ENCODE measurements around the gene TNIP1.

The TNIP1 gene

DNA sequence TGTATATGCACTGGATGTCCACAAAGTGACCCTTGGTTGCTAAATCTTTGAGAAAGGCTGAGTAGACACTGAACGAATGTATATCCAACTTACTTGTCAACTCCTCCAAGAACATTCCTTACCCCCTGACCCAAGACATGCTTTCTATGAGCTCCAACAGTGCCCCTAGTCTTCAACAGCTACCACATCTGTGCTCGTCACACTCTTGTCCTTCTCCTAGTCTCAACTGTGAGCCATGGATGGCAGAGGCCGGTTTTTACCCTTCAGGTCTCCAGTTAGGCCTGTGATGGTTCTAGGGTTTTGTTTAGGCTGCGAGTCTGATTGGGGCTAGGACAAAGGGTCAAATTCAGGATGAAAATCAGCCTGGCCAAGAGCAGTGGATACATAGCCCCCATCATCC, 79.4 kb downstream of the TNIP1 start:
- no peak for DNase-seq (ENCODE audit: low read depth, low spot score)
- no peak overlapping the region for H3K4me3 ChIP-seq (ENCODE audit: insufficient read length, low read depth)
- no peaks in the 10 kb centered on the region for H3K9me3 ChIP-seq (ENCODE audit: insufficient read depth, low read length)
- peaks cover 3% of the 10 kb centered on the region for H3K4me1 ChIP-seq (ENCODE audit: insufficient read depth, insufficient read length)
- H3K36me3 ChIP-seq (ENCODE audit: insufficient read depth, insufficient read length, low read length) = no peaks in the 10 kb centered on the region
- H3K9ac ChIP-seq (ENCODE audit: insufficient read length, low read depth) = no peak overlapping the region
- H3K27me3 ChIP-seq (ENCODE audit: insufficient read depth, insufficient read length) = no peaks in the 10 kb centered on the region
- TF ChIP-seq YY1 (IDR thresholded peaks at IDR 0.05; ENCODE audit: insufficient read depth, insufficient read length) (no peak), SUZ12 (IDR thresholded peaks at IDR 0.05; ENCODE audit: extremely low read depth, insufficient read depth, insufficient read length) (no peak), ZNF274 (IDR thresholded peaks at IDR 0.05; ENCODE audit: low read depth, low read length) (no peak)

DNA sequence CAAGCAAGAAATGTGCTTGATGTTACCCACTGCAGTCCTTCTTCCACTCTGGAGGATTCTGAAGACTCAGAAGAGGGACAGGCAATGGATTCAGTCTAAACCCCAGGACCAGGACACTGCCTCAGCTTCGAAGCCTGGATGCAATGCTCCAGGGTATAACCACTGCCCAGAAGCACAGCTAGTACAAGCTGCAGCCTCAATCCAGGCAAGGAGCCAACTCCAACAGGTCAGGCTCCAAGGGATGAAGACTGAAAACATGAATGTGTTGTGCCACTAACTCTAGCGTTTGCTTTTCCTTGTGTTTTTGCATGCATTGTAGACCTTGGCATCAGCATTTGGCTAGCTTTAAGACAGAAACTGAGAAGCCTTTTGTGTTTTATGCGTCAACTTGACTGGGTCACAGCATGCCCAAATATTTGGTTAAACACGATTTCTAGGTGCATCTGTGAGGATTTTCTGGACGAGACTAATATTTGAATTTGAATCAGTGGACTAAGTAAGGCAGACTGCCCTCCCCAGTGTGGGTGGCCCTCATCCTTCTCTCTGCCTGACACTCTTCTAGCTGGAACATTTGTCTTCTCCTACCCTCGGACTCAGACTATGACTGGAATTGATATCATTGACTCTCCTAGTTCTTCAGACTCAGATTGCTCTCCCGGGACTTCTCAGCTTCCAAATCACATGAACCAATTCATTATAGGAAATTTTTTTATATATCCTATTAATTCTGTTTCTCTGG, 81.0 kb downstream of the TNIP1 start:
- Histone ChIP-seq H3K9ac (ENCODE audit: insufficient read length, low read depth) (no peak overlapping the region), H3K4me1 (ENCODE audit: insufficient read depth, insufficient read length) (peaks cover 3% of the 10 kb centered on the region), H3K9me3 (ENCODE audit: insufficient read depth, low read length) (no peaks in the 10 kb centered on the region), H3K36me3 (ENCODE audit: insufficient read depth, insufficient read length, low read length) (no peaks in the 10 kb centered on the region), H3K27me3 (ENCODE audit: insufficient read depth, insufficient read length) (no peaks in the 10 kb centered on the region), H3K4me3 (ENCODE audit: insufficient read length, low read depth) (no peak overlapping the region)
- TF ChIP-seq YY1 (IDR thresholded peaks at IDR 0.05; ENCODE audit: insufficient read depth, insufficient read length) (no peak), SUZ12 (IDR thresholded peaks at IDR 0.05; ENCODE audit: extremely low read depth, insufficient read depth, insufficient read length) (no peak), ZNF274 (IDR thresholded peaks at IDR 0.05; ENCODE audit: low read depth, low read length) (no peak)
- no peak for DNase-seq (ENCODE audit: low read depth, low spot score)

DNA sequence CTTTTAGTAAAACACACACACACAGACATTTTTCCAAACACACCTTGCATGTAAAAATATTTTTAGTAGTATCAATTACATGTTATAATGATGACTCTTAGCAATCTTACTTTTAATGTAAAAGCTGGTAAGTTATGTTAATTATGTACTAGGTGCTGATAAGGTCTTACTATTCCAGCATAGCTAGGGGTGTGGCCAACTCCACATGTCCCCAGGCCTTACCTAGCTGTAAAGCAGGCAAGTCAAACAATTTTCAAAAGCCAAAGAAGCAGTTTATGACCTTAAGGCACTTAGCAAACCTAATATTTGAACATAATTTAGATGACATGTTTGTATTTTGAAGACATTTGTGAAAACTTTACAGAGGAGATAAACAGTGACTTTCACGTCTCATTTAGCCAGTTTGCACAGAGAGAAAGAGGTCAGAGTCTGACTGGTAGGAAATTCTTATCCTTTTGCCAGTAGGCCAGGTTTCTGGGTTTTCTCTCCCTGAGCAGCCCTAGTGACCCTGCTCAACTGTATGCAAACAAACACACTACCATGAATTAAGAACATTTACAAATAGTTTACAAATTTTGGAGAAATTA, 86.9 kb downstream of the TNIP1 start:
- Histone ChIP-seq H3K4me3 (ENCODE audit: insufficient read length, low read depth) (no peak overlapping the region), H3K36me3 (ENCODE audit: insufficient read depth, insufficient read length, low read length) (no peaks in the 10 kb centered on the region), H3K9me3 (ENCODE audit: insufficient read depth, low read length) (no peaks in the 10 kb centered on the region), H3K9ac (ENCODE audit: insufficient read length, low read depth) (no peak overlapping the region), H3K27me3 (ENCODE audit: insufficient read depth, insufficient read length) (no peaks in the 10 kb centered on the region), H3K4me1 (ENCODE audit: insufficient read depth, insufficient read length) (no peaks in the 10 kb centered on the region)
- no peak for TF ChIP-seq SUZ12 (IDR thresholded peaks at IDR 0.05; ENCODE audit: extremely low read depth, insufficient read depth, insufficient read length)
- no peak for DNase-seq (ENCODE audit: low read depth, low spot score)

DNA sequence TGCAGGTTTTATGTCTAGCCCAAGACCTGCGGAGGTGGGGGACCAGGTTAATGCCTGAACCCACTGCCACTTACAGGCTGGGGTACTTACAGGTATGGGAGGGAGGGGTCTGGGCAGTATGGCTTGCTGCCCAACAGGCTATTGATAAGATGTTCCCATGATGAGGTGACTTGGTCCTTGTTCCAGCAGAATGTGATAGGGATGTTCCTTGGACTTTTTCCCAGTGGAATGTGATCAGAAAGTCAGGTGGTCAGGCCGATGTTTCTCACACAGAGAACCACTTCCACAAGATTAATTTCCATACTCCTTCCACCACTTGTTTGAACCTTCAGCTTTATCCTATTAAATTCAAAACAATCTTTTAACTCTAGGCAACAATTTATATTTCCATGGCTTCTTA, 87.4 kb downstream of the TNIP1 start:
- Histone ChIP-seq H3K4me1 (ENCODE audit: insufficient read depth, insufficient read length) (no peaks in the 10 kb centered on the region), H3K36me3 (ENCODE audit: insufficient read depth, insufficient read length, low read length) (no peaks in the 10 kb centered on the region), H3K9ac (ENCODE audit: insufficient read length, low read depth) (no peak overlapping the region), H3K27me3 (ENCODE audit: insufficient read depth, insufficient read length) (no peaks in the 10 kb centered on the region), H3K9me3 (ENCODE audit: insufficient read depth, low read length) (no peaks in the 10 kb centered on the region), H3K4me3 (ENCODE audit: insufficient read length, low read depth) (no peak overlapping the region)
- no peak for TF ChIP-seq YY1 (IDR thresholded peaks at IDR 0.05; ENCODE audit: insufficient read depth, insufficient read length)
- no peak for TF ChIP-seq ZNF274 (IDR thresholded peaks at IDR 0.05; ENCODE audit: low read depth, low read length)
- DNase-seq (ENCODE audit: low read depth, low spot score) = no peak

GRCh38 chr5:150992705-150993104, 88.1 kb downstream of the TNIP1 start:
- TF ChIP-seq ZNF274 (IDR thresholded peaks at IDR 0.05; ENCODE audit: low read depth, low read length) = no peak
- TF ChIP-seq YY1 (IDR thresholded peaks at IDR 0.05; ENCODE audit: insufficient read depth, insufficient read length) = no peak
- no peak for TF ChIP-seq SUZ12 (IDR thresholded peaks at IDR 0.05; ENCODE audit: extremely low read depth, insufficient read depth, insufficient read length)
- Histone ChIP-seq H3K36me3 (ENCODE audit: insufficient read depth, insufficient read length, low read length) (no peaks in the 10 kb centered on the region), H3K4me1 (ENCODE audit: insufficient read depth, insufficient read length) (no peaks in the 10 kb centered on the region), H3K27me3 (ENCODE audit: insufficient read depth, insufficient read length) (no peaks in the 10 kb centered on the region), H3K4me3 (ENCODE audit: insufficient read length, low read depth) (no peak overlapping the region), H3K9ac (ENCODE audit: insufficient read length, low read depth) (no peak overlapping the region), H3K9me3 (ENCODE audit: insufficient read depth, low read length) (no peaks in the 10 kb centered on the region)
- DNase-seq (ENCODE audit: low read depth, low spot score) = no peak

GRCh38 chr5:150989695-150990094, 91.1 kb downstream of the TNIP1 start:
- no peaks in the 10 kb centered on the region for H3K27me3 ChIP-seq (ENCODE audit: insufficient read depth, insufficient read length)
- DNase-seq (ENCODE audit: low read depth, low spot score) = no peak
- TF ChIP-seq ZNF274 (IDR thresholded peaks at IDR 0.05; ENCODE audit: low read depth, low read length) (no peak), YY1 (IDR thresholded peaks at IDR 0.05; ENCODE audit: insufficient read depth, insufficient read length) (no peak), SUZ12 (IDR thresholded peaks at IDR 0.05; ENCODE audit: extremely low read depth, insufficient read depth, insufficient read length) (no peak)
- H3K36me3 ChIP-seq (ENCODE audit: insufficient read depth, insufficient read length, low read length) = no peaks in the 10 kb centered on the region
- no peak overlapping the region for H3K4me3 ChIP-seq (ENCODE audit: insufficient read length, low read depth)
- no peaks in the 10 kb centered on the region for H3K4me1 ChIP-seq (ENCODE audit: insufficient read depth, insufficient read length)
- no peaks in the 10 kb centered on the region for H3K9me3 ChIP-seq (ENCODE audit: insufficient read depth, low read length)
- no peak overlapping the region for H3K9ac ChIP-seq (ENCODE audit: insufficient read length, low read depth)

- TF ChIP-seq ZNF274 (IDR thresholded peaks at IDR 0.05; ENCODE audit: low read depth, low read length) (no peak), SUZ12 (IDR thresholded peaks at IDR 0.05; ENCODE audit: extremely low read depth, insufficient read depth, insufficient read length) (no peak), YY1 (IDR thresholded peaks at IDR 0.05; ENCODE audit: insufficient read depth, insufficient read length) (no peak)
- no peaks in the 10 kb centered on the region for H3K36me3 ChIP-seq (ENCODE audit: insufficient read depth, insufficient read length, low read length)
- no peaks in the 10 kb centered on the region for H3K4me1 ChIP-seq (ENCODE audit: insufficient read depth, insufficient read length)
- no peak for DNase-seq (ENCODE audit: low read depth, low spot score)
- no peak overlapping the region for H3K9ac ChIP-seq (ENCODE audit: insufficient read length, low read depth)
- H3K4me3 ChIP-seq (ENCODE audit: insufficient read length, low read depth) = no peak overlapping the region
- H3K27me3 ChIP-seq (ENCODE audit: insufficient read depth, insufficient read length) = no peaks in the 10 kb centered on the region
- H3K9me3 ChIP-seq (ENCODE audit: insufficient read depth, low read length) = peaks cover 4% of the 10 kb centered on the region
These were observed 93.1 kb downstream of the TNIP1 start for GRCh38 chr5:150987746-150988145.
